Endothelial cell of umbilical vein (primary cell): Measurements from ENCODE around the gene CYTH1. TPM values are rescaled to one million over a fixed set of nuclear protein-coding genes. Genes with fewer than 3 reads are reported as not detected.

Experiments used
- BruUV-seq: library from RNA; stranded (reverse); fragments of 400-500 nt; replicated peaks from 2 replicates; lab custom pipeline; 2021; lab: Mats Ljungman, UMichigan
- CTCF ChIA-PET: fragments of 300-600, 350-600 bp; sonication (Branson Sonifier 250); formaldehyde crosslinking; loops from one replicate; lab custom pipeline; 2021; ENCODE audit warnings: antibody characterized with exemption, inconsistent platforms; lab: Charles Lee
- POLR2A ChIA-PET: fragments of 300-600, 350-600 bp; sonication (Branson Sonifier 250); formaldehyde crosslinking; loops from one replicate; lab custom pipeline; 2021; ENCODE audit warnings: antibody characterized with exemption, inconsistent platforms; lab: Charles Lee
- DNase-seq: peaks from one replicate; pipeline ENCODE4 v3.0.0-alpha.2; 2011; ENCODE audit warnings: low read depth, low spot score
- FAIRE-seq: peaks from 2 replicates; lab custom pipeline; 2011; peaks lifted over from hg19 to GRCh38; lab: Jason Lieb, UNC
- H2AFZ ChIP-seq: 2 replicates; pipeline ENCODE4 v1.6.0; 2012; ENCODE audit warnings: low read depth, low read length, control low read depth, inconsistent platforms
- H3K27ac ChIP-seq: 2 replicates; pipeline ENCODE4 v1.5.1; 2011; ENCODE audit warnings: low read depth, mild to moderate bottlenecking, control low read depth, low read length, moderate library complexity; ENCODE audit not compliant: insufficient read depth
- H3K27me3 ChIP-seq, 2 experiments: 2 replicates each; pipeline versions ENCODE4 v1.6.0 to v1.6.1; 2011; ENCODE audit warnings: low read length in 2 of 2, mixed read lengths in 1 of 2; ENCODE audit not compliant: control insufficient read depth in 2 of 2, insufficient read depth in 2 of 2
- H3K36me3 ChIP-seq, 2 experiments: 2 replicates in 1 of 2; 3 replicates in 1 of 2; pipeline ENCODE4 v1.5.1; 2011; ENCODE audit warnings: low read length in 2 of 2, mild to moderate bottlenecking in 1 of 2, moderate library complexity in 1 of 2; ENCODE audit not compliant: control insufficient read depth in 2 of 2, insufficient read depth in 2 of 2; ENCODE audit errors: extremely low read depth in 1 of 2
- H3K4me1 ChIP-seq: 3 replicates; pipeline ENCODE4 v1.5.1; 2011; ENCODE audit warnings: mild to moderate bottlenecking, low read length; ENCODE audit not compliant: control insufficient read depth, insufficient read depth; ENCODE audit errors: extremely low read depth
- H3K4me2 ChIP-seq: 2 replicates; pipeline ENCODE4 v1.6.1; 2011; ENCODE audit warnings: low read length, control low read depth, mixed read lengths; ENCODE audit not compliant: insufficient read depth
- H3K4me3 ChIP-seq, 3 experiments: fragments of 200-600 bp in 1 of 3; sonication (generic), shearing (Covaris generic) in 1 of 3; replicated peaks in 1 of 3; 2 replicates each; pipeline ENCODE4 v1.5.1; 2011 to 2016; ENCODE audit warnings: control low read depth in 3 of 3, low read length in 3 of 3, mild to moderate bottlenecking in 2 of 3, inconsistent platforms in 1 of 3, low read depth in 1 of 3, moderate library complexity in 1 of 3; ENCODE audit not compliant: insufficient read depth in 1 of 3
- H3K79me2 ChIP-seq: 2 replicates; pipeline ENCODE4 v1.6.0; 2012; ENCODE audit warnings: low read length, inconsistent platforms; ENCODE audit not compliant: control insufficient read depth, insufficient read depth
- H3K9ac ChIP-seq: replicated peaks from 2 replicates; pipeline ENCODE3; 2011; ENCODE audit warnings: low read length, control low read depth; ENCODE audit not compliant: insufficient read depth; ENCODE audit errors: extremely low read depth
- H3K9me1 ChIP-seq: replicated peaks from 3 replicates; pipeline ENCODE4 v1.6.0; 2011; ENCODE audit warnings: mild to moderate bottlenecking, low read length; ENCODE audit not compliant: control insufficient read depth, insufficient read depth; ENCODE audit errors: extremely low read depth
- H3K9me3 ChIP-seq: replicated peaks from 2 replicates; pipeline ENCODE4 v1.5.1; 2012; ENCODE audit warnings: low read length, inconsistent platforms; ENCODE audit not compliant: control insufficient read depth, insufficient read depth
- H4K20me1 ChIP-seq: replicated peaks from 2 replicates; pipeline ENCODE3; 2011; ENCODE audit warnings: mild to moderate bottlenecking, low read length; ENCODE audit not compliant: control insufficient read depth, insufficient read depth; ENCODE audit errors: extremely low read depth
- EZH2 ChIP-seq: IDR thresholded peaks from 2 replicates; pipeline ENCODE4 v1.6.1; 2012; ENCODE audit warnings: borderline replicate concordance, low read depth, mild to moderate bottlenecking, moderate library complexity, low read length, inconsistent platforms; ENCODE audit not compliant: severe bottlenecking
- FOS ChIP-seq: IDR thresholded peaks from 2 replicates; pipeline ENCODE4 v1.6.1; 2011; ENCODE audit warnings: mild to moderate bottlenecking, low read length, moderate library complexity, borderline replicate concordance; ENCODE audit not compliant: insufficient read depth
- GATA2 ChIP-seq: IDR thresholded peaks from 2 replicates; pipeline ENCODE4 v1.7.0; 2011; ENCODE audit warnings: low read depth, mild to moderate bottlenecking, moderate library complexity, mixed read lengths, low read length; ENCODE audit not compliant: insufficient read length, insufficient read depth
- JUN ChIP-seq: IDR thresholded peaks from 2 replicates; pipeline ENCODE4 v1.6.1; 2011; ENCODE audit warnings: borderline replicate concordance, low read depth; ENCODE audit not compliant: insufficient read length, insufficient read depth
- MAX ChIP-seq: IDR thresholded peaks from 2 replicates; pipeline ENCODE4 v1.6.1; 2011; ENCODE audit not compliant: insufficient read depth, insufficient read length
- MYC ChIP-seq: IDR thresholded peaks from one replicate; pipeline ENCODE4 v1.6.1; 2011; ENCODE audit warnings: mild to moderate bottlenecking, low read depth, low read length
- POLR2A ChIP-seq: IDR thresholded peaks from 2 replicates; pipeline ENCODE4 v1.6.1; 2012; ENCODE audit warnings: low read depth, mild to moderate bottlenecking, control low read depth, low read length
- POLR2AphosphoS5 ChIP-seq: IDR thresholded peaks from 2 replicates; pipeline ENCODE4 v1.6.1; 2012; ENCODE audit warnings: low read depth, mild to moderate bottlenecking, control low read depth, low read length, moderate library complexity; ENCODE audit not compliant: insufficient read depth
- dilution Hi-C: fragments of 300-500 bp; cut with MboI; formaldehyde crosslinking; loops from one replicate; pipeline ENCODE4 v1.15.0; 2019; ENCODE audit warnings: low sequenced_read_pairs; ENCODE audit not compliant: extremely low pct_ligation_motif_present
- intact Hi-C: fragments of 100-400 bp; cut with micrococcal nuclease; formaldehyde crosslinking; loops from one replicate; pipeline ENCODE4 v1.10.0; 2022
- polyA plus RNA-seq, 4 experiments: library from polyadenylated mRNA; depleted of rRNA in 3 of 4; stranded (reverse) in 3 of 4; unstranded in 1 of 4; fragments of >200 nt; gene quantifications; 2 replicates each; pipeline versions ENCODE4 v1.2.1 to v1.2.3, GENCODE V29; 2011 to 2012; ENCODE audit warnings: missing spikeins in 1 of 4
- total RNA-seq: library from RNA; stranded (reverse); gene quantifications from 2 replicates; pipeline ENCODE4 v1.2.3, GENCODE V29; 2021
- TF ChIP-seq, protein P1 (sequence below), 2 donors: IDR thresholded peaks; 1 replicate in 1 of 2; 2 replicates in 1 of 2; pipeline ENCODE4 v1.5.1; 2011; ENCODE audit warnings: low read length in 2 of 2, mild to moderate bottlenecking in 2 of 2, moderate library complexity in 2 of 2, control low read depth in 1 of 2, inconsistent platforms in 1 of 2, low read depth in 1 of 2; ENCODE audit not compliant: insufficient read depth in 1 of 2; ENCODE audit errors: extremely low read depth in 1 of 2

Gene CYTH1
- total and polyA plus RNA-seq, 2 donors (not counting 3 experiments of a cell fraction or from before 2014, with no cell fraction given) = 35.9 to 49.9 TPM

DNA sequence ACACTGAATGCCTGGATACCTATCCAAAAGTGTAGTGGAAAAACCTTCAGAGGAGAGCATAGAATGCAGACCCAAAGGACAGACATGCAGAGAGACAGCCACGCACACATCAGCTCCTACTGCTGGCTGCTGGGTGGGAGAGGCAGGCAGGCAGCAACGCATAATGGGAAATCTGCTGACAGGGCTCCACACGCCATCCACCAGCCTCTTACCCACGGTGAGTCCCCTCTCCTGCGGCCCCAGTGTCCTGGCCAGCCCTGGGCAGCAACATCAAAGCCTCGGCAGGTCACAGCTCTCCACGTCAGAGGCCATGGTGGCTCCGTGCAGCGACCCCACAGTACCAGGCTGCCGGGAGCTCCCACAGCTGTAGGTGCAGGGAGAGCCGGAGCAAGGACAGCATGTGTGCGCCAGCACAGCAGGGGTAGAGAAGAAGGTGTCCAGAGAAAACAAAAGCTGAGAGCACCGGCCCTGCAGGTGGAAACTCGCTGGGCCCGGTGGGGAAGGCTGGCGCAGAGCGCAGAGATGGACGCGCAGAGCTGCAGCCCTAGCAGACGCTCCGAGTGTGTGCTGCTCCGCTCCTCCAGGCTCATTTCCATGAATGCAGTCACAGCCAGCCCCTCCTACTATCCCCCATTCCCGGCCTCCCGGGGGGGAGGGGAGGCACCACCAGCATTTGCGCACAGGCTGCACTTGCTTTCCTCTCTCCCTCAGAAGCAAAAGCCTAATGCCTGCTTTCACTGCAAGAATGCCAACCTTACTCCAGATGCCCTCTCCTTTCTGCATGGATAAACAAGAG, 58.9 kb downstream of the CYTH1 start:
- FAIRE-seq = peak; percentile 21
- POLR2A ChIA-PET = no interaction called here

More for the DNA sequence above, 58.9 kb downstream of the CYTH1 start:
- no peak for TF ChIP-seq EZH2
- no peak for TF ChIP-seq POLR2A
- TF ChIP-seq POLR2AphosphoS5 = no peak
- TF ChIP-seq JUN = no peak
- TF ChIP-seq MAX = no peak
- TF ChIP-seq MYC = no peak
- no peak for TF ChIP-seq FOS
- TF ChIP-seq GATA2 = no peak
- TF ChIP-seq, protein P1, sequence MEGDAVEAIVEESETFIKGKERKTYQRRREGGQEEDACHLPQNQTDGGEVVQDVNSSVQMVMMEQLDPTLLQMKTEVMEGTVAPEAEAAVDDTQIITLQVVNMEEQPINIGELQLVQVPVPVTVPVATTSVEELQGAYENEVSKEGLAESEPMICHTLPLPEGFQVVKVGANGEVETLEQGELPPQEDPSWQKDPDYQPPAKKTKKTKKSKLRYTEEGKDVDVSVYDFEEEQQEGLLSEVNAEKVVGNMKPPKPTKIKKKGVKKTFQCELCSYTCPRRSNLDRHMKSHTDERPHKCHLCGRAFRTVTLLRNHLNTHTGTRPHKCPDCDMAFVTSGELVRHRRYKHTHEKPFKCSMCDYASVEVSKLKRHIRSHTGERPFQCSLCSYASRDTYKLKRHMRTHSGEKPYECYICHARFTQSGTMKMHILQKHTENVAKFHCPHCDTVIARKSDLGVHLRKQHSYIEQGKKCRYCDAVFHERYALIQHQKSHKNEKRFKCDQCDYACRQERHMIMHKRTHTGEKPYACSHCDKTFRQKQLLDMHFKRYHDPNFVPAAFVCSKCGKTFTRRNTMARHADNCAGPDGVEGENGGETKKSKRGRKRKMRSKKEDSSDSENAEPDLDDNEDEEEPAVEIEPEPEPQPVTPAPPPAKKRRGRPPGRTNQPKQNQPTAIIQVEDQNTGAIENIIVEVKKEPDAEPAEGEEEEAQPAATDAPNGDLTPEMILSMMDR (IDR thresholded peaks at IDR 0.05; ENCODE audit: extremely low read depth in 1 of 2, insufficient read depth in 1 of 2, low read depth in 1 of 2, low read length in 2 of 2) = no peak
- no peak overlapping the region for H3K4me2 ChIP-seq
- H3K9me3 ChIP-seq = no peaks in the 10 kb centered on the region
- dilution Hi-C loops (no loop called here), intact Hi-C loops (no loop called here)
- H3K4me3 ChIP-seq = no peak overlapping the region
- no peak overlapping the region for H3K27ac ChIP-seq
- H3K36me3 ChIP-seq = no peaks in the 10 kb centered on the region
- H3K9ac ChIP-seq = no peak overlapping the region
- H3K9me1 ChIP-seq = no peaks in the 10 kb centered on the region
- H4K20me1 ChIP-seq = peaks cover 6% of the 10 kb centered on the region
- peaks cover under 1% of the 10 kb centered on the region for H3K4me1 ChIP-seq
- DNase-seq = no peak
- CTCF ChIA-PET = interaction anchor here (1.0 to 2.3 kb wide), 4 partner anchors 11 to 226 kb away, joined by 3 to 8 read pairs (median 5); no protein-coding TSS in a partner anchor
- H2AFZ ChIP-seq = no peak overlapping the region
- BruUV-seq = no TSS peak
- no peaks in the 10 kb centered on the region for H3K27me3 ChIP-seq
- peaks cover 21% of the 10 kb centered on the region for H3K79me2 ChIP-seq
